OCI-LY7 (cell line): ENCODE data around the gene RASA4B. TPM values are rescaled to one million over a fixed set of nuclear protein-coding genes. Genes with fewer than 3 reads are reported as not detected.

Source experiments
- BruUV-seq: library from RNA; stranded (reverse); fragments of 400-500 nt; replicated peaks from 2 replicates; lab custom pipeline; 2021; lab: Mats Ljungman, UMichigan
- CTCF ChIA-PET: fragments of 300-600 bp; sonication (Branson Sonifier 250); formaldehyde crosslinking; loops from one replicate; lab custom pipeline; 2022; ENCODE audit warnings: antibody characterized with exemption; ENCODE audit not compliant: unreplicated experiment; lab: Charles Lee
- POLR2A ChIA-PET: fragments of 300-600 bp; sonication (Branson Sonifier 250); formaldehyde crosslinking; loops from one replicate; lab custom pipeline; 2022; ENCODE audit warnings: antibody characterized with exemption; lab: Charles Lee
- DNase-seq: peaks from one replicate; pipeline ENCODE4 v3.0.0-alpha.2; 2015; ENCODE audit warnings: low spot score
- H2AFZ ChIP-seq: fragments of 200-600 bp; sonication (generic), shearing (Covaris generic); 2 replicates; pipeline ENCODE4 v1.6.1; 2014; ENCODE audit warnings: mild to moderate bottlenecking, antibody characterized with exemption, low read length, moderate library complexity
- H3K27ac ChIP-seq: fragments of 200-600 bp; sonication (generic); 2 replicates; pipeline ENCODE4 v1.5.1; 2014; ENCODE audit warnings: mixed run types, low read depth, mild to moderate bottlenecking, moderate library complexity, low read length, inconsistent platforms; ENCODE audit not compliant: poor library complexity, severe bottlenecking
- H3K36me3 ChIP-seq: fragments of 200-600 bp; sonication (generic); 2 replicates; pipeline ENCODE4 v1.6.1; 2014; ENCODE audit warnings: mild to moderate bottlenecking, antibody characterized with exemption, low read length, moderate library complexity, mixed read lengths; ENCODE audit not compliant: insufficient read depth
- H3K4me1 ChIP-seq: fragments of 200-600 bp; sonication (generic); 2 replicates; pipeline ENCODE4 v1.5.1; 2014; ENCODE audit warnings: mild to moderate bottlenecking, low read length; ENCODE audit not compliant: insufficient read depth, poor library complexity, severe bottlenecking
- H3K4me2 ChIP-seq: fragments of 200-600 bp; sonication (generic); 2 replicates; pipeline ENCODE4 v1.6.1; 2014; ENCODE audit warnings: mild to moderate bottlenecking, low read length
- H3K4me3 ChIP-seq: fragments of 200-600 bp; sonication (generic); 2 replicates; pipeline ENCODE4 v1.5.1; 2014; ENCODE audit warnings: mild to moderate bottlenecking, low read depth, low read length; ENCODE audit not compliant: poor library complexity, severe bottlenecking
- H3K79me2 ChIP-seq: fragments of 200-600 bp; sonication (generic); 2 replicates; pipeline ENCODE4 v1.6.1; 2016; ENCODE audit warnings: low read depth, mild to moderate bottlenecking, low read length, moderate library complexity, mixed read lengths; ENCODE audit not compliant: insufficient read depth
- H3K9me2 ChIP-seq: fragments of 200-600 bp; sonication (generic); 2 replicates; pipeline ENCODE4 v1.6.1; 2016; ENCODE audit warnings: mild to moderate bottlenecking, low read length, mixed read lengths; ENCODE audit not compliant: insufficient read depth
- H3K9me3 ChIP-seq: fragments of 200-600 bp; sonication (generic); 2 replicates; pipeline ENCODE4 v1.6.1; 2014; ENCODE audit warnings: mild to moderate bottlenecking, mixed run types, low read length, mixed read lengths
- H4K20me1 ChIP-seq: fragments of 200-600 bp; sonication (generic); 2 replicates; pipeline ENCODE4 v1.6.1; 2014; ENCODE audit warnings: mild to moderate bottlenecking, antibody characterized with exemption, low read length, moderate library complexity, mixed read lengths; ENCODE audit not compliant: insufficient read depth
- EZH2phosphoT487 ChIP-seq: fragments of 200-600 bp; sonication (generic); IDR thresholded peaks from 2 replicates; pipeline ENCODE4 v1.6.1; 2018; ENCODE audit warnings: low read depth, borderline replicate concordance, mild to moderate bottlenecking, mixed run types, antibody characterized with exemption, low read length, moderate library complexity, mixed read lengths
- intact Hi-C: fragments of 100-400 bp; cut with micrococcal nuclease; formaldehyde crosslinking; loops from one replicate; pipeline ENCODE4 v1.10.0; 2022; ENCODE audit not compliant: unreplicated experiment
- total RNA-seq, 2 experiments: library from RNA; depleted of rRNA in 1 of 2; stranded (reverse); fragments of >200 nt in 1 of 2; shearing (Covaris generic) in 1 of 2; gene quantifications; 2 replicates each; pipeline ENCODE4 v1.2.3, GENCODE V29; 2014 to 2022
- TF ChIP-seq, protein P1 (sequence below): fragments of 200-600 bp; sonication (generic); conservative IDR thresholded peaks from 2 replicates; pipeline ENCODE4 v1.5.1; 2014; ENCODE audit warnings: mild to moderate bottlenecking, antibody characterized with exemption, low read length, moderate library complexity, mixed read lengths

The RASA4B gene
- total RNA-seq, 2 experiments from 2014 or later, result 7.2 to 12.8 TPM

DNA sequence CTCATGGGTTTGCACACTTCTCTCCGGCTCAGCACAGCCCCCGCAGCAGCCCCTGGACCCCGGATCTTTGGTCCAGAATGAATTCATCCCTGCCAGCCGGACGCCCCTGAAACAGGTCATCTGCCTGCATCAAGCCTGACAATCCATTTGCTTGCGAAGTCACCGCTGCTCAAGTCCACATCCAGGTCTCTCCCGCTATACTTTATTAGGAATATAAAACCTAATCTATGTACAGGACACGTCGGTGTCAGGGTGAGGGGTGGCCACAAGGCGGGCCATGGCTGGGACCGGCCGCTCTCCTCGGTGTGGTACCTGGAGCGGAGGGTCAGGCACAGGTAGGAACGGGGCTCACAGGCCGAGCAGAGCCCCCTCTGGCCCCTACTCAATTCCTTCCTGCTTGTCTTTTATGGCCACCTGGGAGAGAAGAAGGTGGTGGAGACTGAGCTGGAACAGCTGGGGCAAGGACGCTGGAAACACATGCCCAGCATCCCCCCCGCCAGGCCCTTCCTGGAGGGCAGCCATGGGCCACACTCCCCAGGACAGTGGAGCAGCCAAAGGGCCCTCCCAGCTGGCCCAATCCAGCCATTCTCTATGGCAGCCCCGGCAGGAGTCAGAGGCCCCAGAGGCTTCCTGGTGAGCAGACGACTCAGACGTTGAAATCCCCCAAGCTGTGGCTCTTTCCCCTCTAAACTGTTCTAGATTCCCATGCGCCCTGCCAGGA, 44.1 kb downstream of the RASA4B start:
- Histone ChIP-seq H2AFZ (no peak overlapping the region), H3K27ac (no peak overlapping the region), H3K4me2 (no peak overlapping the region), H3K9me3 (no peaks in the 10 kb centered on the region), H3K36me3 (peaks cover 46% of the 10 kb centered on the region), H4K20me1 (no peaks in the 10 kb centered on the region), H3K4me1 (no peaks in the 10 kb centered on the region), H3K9me2 (no peaks in the 10 kb centered on the region), H3K79me2 (no peaks in the 10 kb centered on the region), H3K4me3 (no peak overlapping the region)
- DNase-seq, result no peak
- TF ChIP-seq, protein P1, sequence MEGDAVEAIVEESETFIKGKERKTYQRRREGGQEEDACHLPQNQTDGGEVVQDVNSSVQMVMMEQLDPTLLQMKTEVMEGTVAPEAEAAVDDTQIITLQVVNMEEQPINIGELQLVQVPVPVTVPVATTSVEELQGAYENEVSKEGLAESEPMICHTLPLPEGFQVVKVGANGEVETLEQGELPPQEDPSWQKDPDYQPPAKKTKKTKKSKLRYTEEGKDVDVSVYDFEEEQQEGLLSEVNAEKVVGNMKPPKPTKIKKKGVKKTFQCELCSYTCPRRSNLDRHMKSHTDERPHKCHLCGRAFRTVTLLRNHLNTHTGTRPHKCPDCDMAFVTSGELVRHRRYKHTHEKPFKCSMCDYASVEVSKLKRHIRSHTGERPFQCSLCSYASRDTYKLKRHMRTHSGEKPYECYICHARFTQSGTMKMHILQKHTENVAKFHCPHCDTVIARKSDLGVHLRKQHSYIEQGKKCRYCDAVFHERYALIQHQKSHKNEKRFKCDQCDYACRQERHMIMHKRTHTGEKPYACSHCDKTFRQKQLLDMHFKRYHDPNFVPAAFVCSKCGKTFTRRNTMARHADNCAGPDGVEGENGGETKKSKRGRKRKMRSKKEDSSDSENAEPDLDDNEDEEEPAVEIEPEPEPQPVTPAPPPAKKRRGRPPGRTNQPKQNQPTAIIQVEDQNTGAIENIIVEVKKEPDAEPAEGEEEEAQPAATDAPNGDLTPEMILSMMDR, result no peak
- no peak for TF ChIP-seq EZH2phosphoT487
- BruUV-seq, result no TSS peak
- intact Hi-C loops, result no loop called here
- POLR2A ChIA-PET, result no interaction called here
- CTCF ChIA-PET, result no interaction called here

DNA sequence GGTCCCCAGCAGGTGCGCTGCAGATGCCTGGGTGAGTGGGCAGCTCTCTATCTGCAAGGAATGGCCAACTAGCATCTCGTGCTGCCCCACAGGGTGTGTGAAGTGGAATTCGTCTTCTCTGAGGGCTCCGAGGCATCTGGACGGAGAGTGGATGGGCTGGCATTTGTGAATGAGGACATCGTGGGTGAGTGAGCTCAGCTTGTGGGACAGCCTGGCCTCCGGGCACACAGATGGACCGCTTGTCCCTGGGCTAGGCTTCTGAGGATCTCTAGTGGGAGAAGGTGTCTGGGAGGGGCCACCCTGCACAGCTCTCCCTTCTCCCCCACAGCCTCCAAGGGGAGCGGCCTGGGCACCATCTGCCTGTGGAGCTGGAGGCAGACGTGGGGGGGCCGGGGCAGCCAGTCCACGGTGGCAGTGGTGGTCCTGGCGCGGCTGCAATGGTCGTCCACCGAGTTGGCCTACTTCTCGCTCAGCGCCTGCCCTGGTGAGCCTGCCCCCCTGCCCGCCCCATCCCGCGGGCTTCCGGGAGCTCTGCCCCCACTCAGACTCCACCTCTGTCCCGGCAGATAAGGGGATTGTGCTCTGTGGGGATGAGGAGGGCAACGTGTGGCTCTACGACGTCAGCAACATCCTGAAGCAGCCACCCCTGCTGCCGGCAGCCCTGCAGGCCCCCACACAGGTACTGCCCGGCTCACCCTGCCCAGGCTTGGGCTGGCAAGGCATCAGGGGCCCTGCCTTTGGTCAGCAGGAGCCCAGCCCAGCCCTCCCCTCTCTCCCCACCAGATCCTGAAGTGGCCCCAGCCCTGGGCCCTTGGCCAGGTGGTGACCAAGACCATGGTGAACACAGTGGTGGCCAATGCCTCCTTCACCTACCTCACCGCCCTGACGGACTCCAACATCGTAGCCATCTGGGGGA, 45.2 kb downstream of the RASA4B start:
- BruUV-seq, result no TSS peak
- TF ChIP-seq, protein P1, result no peak
- TF ChIP-seq EZH2phosphoT487, result no peak
- no peak for DNase-seq
- H3K36me3 ChIP-seq, result peaks cover 57% of the 10 kb centered on the region
- no peak overlapping the region for H2AFZ ChIP-seq
- no peak overlapping the region for H3K27ac ChIP-seq
- no peaks in the 10 kb centered on the region for H3K9me3 ChIP-seq
- CTCF ChIA-PET, result no interaction called here
- H4K20me1 ChIP-seq, result no peaks in the 10 kb centered on the region
- POLR2A ChIA-PET, result no interaction called here
- no peak overlapping the region for H3K4me3 ChIP-seq
- H3K9me2 ChIP-seq, result no peaks in the 10 kb centered on the region
- H3K79me2 ChIP-seq, result no peaks in the 10 kb centered on the region
- no peak overlapping the region for H3K4me2 ChIP-seq
- intact Hi-C loops, result no loop called here
- no peaks in the 10 kb centered on the region for H3K4me1 ChIP-seq

DNA sequence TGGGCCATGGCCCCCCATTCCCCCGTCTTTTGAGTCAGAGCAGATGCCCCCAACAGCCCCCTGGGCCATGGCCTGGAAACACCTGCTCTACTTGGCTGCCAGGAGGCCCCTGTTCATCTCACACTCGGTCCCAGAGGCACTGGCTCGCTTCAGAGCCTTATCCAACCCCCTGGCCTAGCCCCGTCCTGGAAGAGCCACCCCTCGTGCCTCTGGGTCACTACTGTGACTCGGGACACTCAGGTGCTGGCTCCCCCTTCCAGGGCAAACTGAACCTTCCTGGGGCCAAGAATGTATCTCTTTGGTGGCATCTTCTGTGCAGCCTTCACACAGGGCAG, 45.8 kb downstream of the RASA4B start:
- Histone ChIP-seq H4K20me1 (no peaks in the 10 kb centered on the region), H3K36me3 (peaks cover 58% of the 10 kb centered on the region), H3K4me1 (peaks cover 2% of the 10 kb centered on the region), H2AFZ (no peak overlapping the region), H3K27ac (no peak overlapping the region), H3K9me3 (no peaks in the 10 kb centered on the region), H3K4me3 (no peak overlapping the region), H3K9me2 (no peaks in the 10 kb centered on the region), H3K4me2 (no peak overlapping the region), H3K79me2 (no peaks in the 10 kb centered on the region)
- intact Hi-C loops, result no loop called here
- CTCF ChIA-PET, result interaction anchor here (0.5 kb wide), 1 partner anchor 47 kb away, joined by 3 read pairs; no protein-coding TSS in a partner anchor
- no TSS peak for BruUV-seq
- no peak for DNase-seq
- TF ChIP-seq, protein P1, result no peak
- no peak for TF ChIP-seq EZH2phosphoT487
- POLR2A ChIA-PET, result no interaction called here
